HepG2 (cell line): ENCODE results near the gene LRRC53. TPM values are rescaled to one million over a fixed set of nuclear protein-coding genes. Genes with fewer than 3 reads are reported as not detected.
A peak's percentile ranks its signal among the peaks of the same experiment; 100 is the strongest.

Experiments
- ATAC-seq: fragments of 200-7000 bp; cut with Tn5 transposase; 3 replicates; pipeline ENCODE4 v1.9.1; 2020; ENCODE audit warnings: mild to moderate bottlenecking, moderate library complexity
- BruUV-seq: library from RNA; stranded (reverse); fragments of 400-500 nt; replicated peaks from 2 replicates; lab custom pipeline; 2021; lab: Mats Ljungman, UMichigan
- CTCF ChIA-PET: fragments of 300-600 bp; formaldehyde crosslinking; extraction: SDS; loops from one replicate; lab custom pipeline; 2021; ENCODE audit warnings: low total read pairs, inconsistent platforms, low intra/inter-chr PET ratio; lab: Yijun Ruan, JAX
- POLR2A ChIA-PET: fragments of 350-600 bp; sonication (Branson Sonifier 250); formaldehyde crosslinking; loops from one replicate; lab custom pipeline; 2020; ENCODE audit warnings: antibody characterized with exemption, inconsistent platforms; lab: Yijun Ruan, JAX
- DNase-seq: peaks from one replicate; pipeline ENCODE4 v3.0.0-alpha.2; 2015; ENCODE audit warnings: low spot score
- FAIRE-seq: peaks from 3 replicates; lab custom pipeline; 2011; peaks lifted over from hg19 to GRCh38; lab: Jason Lieb, UNC
- H2AFZ ChIP-seq: one replicate; pipeline ENCODE4 v1.6.1; 2011; ENCODE audit warnings: low read length, inconsistent platforms
- H3K27ac ChIP-seq: fragments of 300-600 bp; 3 replicates; pipeline ENCODE4 v1.8.0; 2011; ENCODE audit warnings: mixed run types, mild to moderate bottlenecking, mixed read lengths, low read length, inconsistent platforms; ENCODE audit not compliant: insufficient read depth; ENCODE audit errors: extremely low read length
- H3K27me3 ChIP-seq, 2 experiments: fragments of 200-600 bp in 1 of 2; 2 replicates in 1 of 2; 3 replicates in 1 of 2; pipeline versions ENCODE4 v1.6.0 to v1.8.0; 2011; ENCODE audit warnings: low read length in 2 of 2, mild to moderate bottlenecking in 2 of 2, moderate library complexity in 2 of 2, inconsistent platforms in 1 of 2; ENCODE audit not compliant: insufficient read depth in 2 of 2, control insufficient read depth in 1 of 2
- H3K36me3 ChIP-seq, 2 experiments: fragments of 200-600 bp in 1 of 2; replicated peaks in 1 of 2; 2 replicates in 1 of 2; 3 replicates in 1 of 2; pipeline versions ENCODE4 v1.5.1 to v1.8.0; 2011; ENCODE audit warnings: low read length in 2 of 2, inconsistent platforms in 1 of 2; ENCODE audit not compliant: insufficient read depth in 2 of 2, control insufficient read depth in 1 of 2
- H3K4me1 ChIP-seq: 2 replicates; pipeline ENCODE4 v1.5.1; 2012; ENCODE audit warnings: low read length, inconsistent platforms; ENCODE audit not compliant: insufficient read depth
- H3K4me2 ChIP-seq: 2 replicates; pipeline ENCODE4 v1.6.0; 2011; ENCODE audit warnings: low read depth, low read length, inconsistent platforms
- H3K4me3 ChIP-seq, 3 experiments: fragments of 200-600 bp in 1 of 3; sonication (generic), shearing (Covaris generic) in 1 of 3; replicated peaks in 1 of 3; 2 replicates each; pipeline ENCODE4 v1.5.1; 2011 to 2016; ENCODE audit warnings: low read length in 3 of 3, inconsistent platforms in 2 of 3, low read depth in 2 of 3, mild to moderate bottlenecking in 2 of 3, control low read depth in 1 of 3, mixed read lengths in 1 of 3; ENCODE audit not compliant: insufficient read depth in 1 of 3
- H3K79me2 ChIP-seq: one replicate; pipeline ENCODE4 v1.6.1; 2011; ENCODE audit warnings: low read length, inconsistent platforms; ENCODE audit not compliant: insufficient read depth
- H3K9ac ChIP-seq: 2 replicates; pipeline ENCODE4 v1.6.0; 2011; ENCODE audit warnings: mild to moderate bottlenecking, low read depth, low read length, inconsistent platforms; ENCODE audit not compliant: insufficient read depth
- H3K9me3 ChIP-seq: 2 replicates; pipeline ENCODE4 v1.5.1; 2012; ENCODE audit warnings: mild to moderate bottlenecking, low read length
- H4K20me1 ChIP-seq: 2 replicates; pipeline ENCODE4 v1.6.0; 2011; ENCODE audit warnings: inconsistent platforms, mild to moderate bottlenecking, low read length, moderate library complexity; ENCODE audit not compliant: insufficient read depth
- CBFB ChIP-seq: sonication (generic); formaldehyde crosslinking; IDR thresholded peaks from 2 replicates; pipeline ENCODE4 v1.4.0; 2020; ENCODE audit warnings: missing genetic modification reagents
- GATA4 ChIP-seq: sonication (generic); IDR thresholded peaks from 2 replicates; pipeline ENCODE4 v1.6.1; 2016; ENCODE audit warnings: antibody characterized with exemption, low read depth, borderline replicate concordance
- HOXD1 ChIP-seq: sonication (generic); formaldehyde crosslinking; IDR thresholded peaks from 2 replicates; pipeline ENCODE4 v1.5.0; 2020; ENCODE audit warnings: missing genetic modification reagents
- MAFK ChIP-seq, 2 experiments: IDR thresholded peaks in 1 of 2; conservative IDR thresholded peaks in 1 of 2; 2 replicates each; pipeline ENCODE4 v1.6.1; 2011; ENCODE audit warnings: improper control_type of control experiment in 2 of 2, low read length in 2 of 2
- MTF1 ChIP-seq: sonication (generic); formaldehyde crosslinking; IDR thresholded peaks from 2 replicates; pipeline ENCODE4 v1.5.0; 2020; ENCODE audit warnings: missing genetic modification reagents
- NFYB ChIP-seq: sonication (generic); formaldehyde crosslinking; IDR thresholded peaks from 2 replicates; pipeline ENCODE4 v1.4.0; 2020; ENCODE audit warnings: missing genetic modification reagents
- SP2 ChIP-seq: sonication (generic); formaldehyde crosslinking; IDR thresholded peaks from 2 replicates; pipeline ENCODE4 v1.5.1; 2020; ENCODE audit warnings: mild to moderate bottlenecking, missing genetic modification reagents
- XRCC5 ChIP-seq: fragments of 200-400 bp; formaldehyde crosslinking; optimal IDR thresholded peaks from 2 replicates; pipeline ENCODE3; 2017; ENCODE audit warnings: mild to moderate bottlenecking, low read length
- ZNF10 ChIP-seq: sonication (generic); formaldehyde crosslinking; IDR thresholded peaks from 2 replicates; pipeline ENCODE4 v1.4.0; 2020; ENCODE audit warnings: mild to moderate bottlenecking, low read depth, missing genetic modification reagents, borderline replicate concordance
- ZNF652 ChIP-seq: IDR thresholded peaks from 2 replicates; pipeline ENCODE4 v1.6.1; 2016; ENCODE audit warnings: low read depth, borderline replicate concordance
- ZSCAN20 ChIP-seq: sonication (generic); formaldehyde crosslinking; IDR thresholded peaks from 2 replicates; pipeline ENCODE4 v1.4.0; 2020; ENCODE audit warnings: missing genetic modification reagents, mild to moderate bottlenecking, borderline replicate concordance
- WGBS: methylation state at CpG from one replicate; pipeline ENCODE4 v1.1.6; 2017; ENCODE audit warnings: low lambda C conversion rate; 5-methylcytosine and 5-hydroxymethylcytosine counted together
- in situ Hi-C: cut with HindIII; loops from 2 replicates; pipeline ENCODE4 v1.10.0; 2017; ENCODE audit warnings: low pct_unique_long_range_greater_than_20kb; ENCODE audit not compliant: extremely low pct_ligation_motif_present
- intact Hi-C: fragments of 100-400 bp; cut with micrococcal nuclease; formaldehyde crosslinking; loops from one replicate; pipeline ENCODE4 v1.10.0; 2022; ENCODE audit not compliant: unreplicated experiment
- polyA plus RNA-seq, 8 experiments: library from polyadenylated mRNA; depleted of rRNA in 3 of 8; stranded (reverse) in 7 of 8; unstranded in 1 of 8; fragments of >200 nt; fragmentation: Illumina TruSeq in 4 of 8; extraction: Trizol in 4 of 8; gene quantifications; 2 replicates each; pipeline versions ENCODE4 v1.2.1 to v1.2.3, GENCODE V29; 2011 to 2016; ENCODE audit warnings: low read depth in 4 of 8, missing spikeins in 1 of 8, mixed read lengths in 1 of 8; ENCODE audit not compliant: insufficient read depth in 1 of 8
- total RNA-seq, 5 experiments: library from RNA; depleted of rRNA; stranded (reverse); fragments of >200 nt; fragmentation: Illumina TruSeq; extraction: Trizol; gene quantifications; 2 replicates each; pipeline ENCODE4 v1.2.3, GENCODE V29; 2016; ENCODE audit warnings: low read depth in 1 of 5
- TF ChIP-seq, protein P1 (sequence below): sonication (generic); formaldehyde crosslinking; IDR thresholded peaks from 2 replicates; pipeline ENCODE4 v1.5.0; 2020; ENCODE audit warnings: missing genetic modification reagents
- TF ChIP-seq, protein P2 (sequence below): sonication (generic); formaldehyde crosslinking; IDR thresholded peaks from 2 replicates; pipeline ENCODE4 v1.5.1; 2020; ENCODE audit warnings: missing genetic modification reagents, mild to moderate bottlenecking, borderline replicate concordance

The LRRC53 gene
- total and polyA plus RNA-seq, 2 of the 13 experiments (the other 11 are each of a cell fraction or from before 2014, with no cell fraction given), result not detected

DNA sequence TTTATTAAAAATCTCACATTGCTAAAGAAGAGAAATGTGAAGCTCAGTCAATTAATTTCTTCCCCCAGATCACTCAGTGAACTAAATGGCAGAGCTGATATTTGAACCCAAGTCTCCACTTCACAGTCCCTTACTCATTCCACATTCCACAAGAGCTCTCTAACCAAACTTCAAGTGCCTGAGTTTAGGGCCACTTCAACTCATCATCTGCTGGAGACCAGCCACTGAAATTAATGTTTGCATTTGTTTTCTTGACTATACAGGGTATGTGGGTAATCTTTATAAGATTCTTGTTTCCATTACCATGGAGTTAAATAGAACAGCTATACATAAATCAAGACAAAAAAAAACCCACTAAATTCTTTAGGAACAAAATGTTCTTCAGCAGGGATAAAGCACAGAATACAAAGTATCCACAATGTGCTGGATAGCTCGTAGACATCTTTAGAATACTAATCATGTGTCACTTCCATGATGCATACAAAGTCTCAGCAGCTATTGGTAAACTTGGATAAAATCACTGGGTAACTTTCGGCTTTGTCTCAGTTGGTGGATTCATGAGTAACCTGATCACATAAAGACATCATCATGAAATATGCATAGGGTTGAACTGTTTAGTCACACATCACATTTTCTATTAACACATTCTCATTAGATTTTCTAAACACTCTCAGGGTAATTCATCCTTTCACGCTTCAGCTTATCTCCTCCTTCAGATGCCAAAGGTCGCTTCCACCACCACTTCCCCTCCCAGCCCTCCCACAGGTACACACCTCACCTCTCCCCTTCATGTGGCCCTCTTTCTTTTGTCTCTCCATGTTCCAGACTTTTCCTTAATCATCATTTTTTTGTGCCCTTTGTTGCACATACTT, 89.8 kb downstream of the LRRC53 start:
- Histone ChIP-seq H3K27ac (no peak overlapping the region), H3K4me1 (no peaks in the 10 kb centered on the region), H3K4me2 (no peak overlapping the region), H3K4me3 (no peak overlapping the region), H3K9me3 (no peaks in the 10 kb centered on the region), H3K36me3 (no peaks in the 10 kb centered on the region), H4K20me1 (no peaks in the 10 kb centered on the region), H3K79me2 (no peaks in the 10 kb centered on the region), H3K27me3 (no peaks in the 10 kb centered on the region), H2AFZ (no peak overlapping the region), H3K9ac (no peak overlapping the region)
- POLR2A ChIA-PET, result no interaction called here
- WGBS, result 0% methylated on average over 4 of the region's 4 CpGs
- BruUV-seq, result no TSS peak
- DNase-seq (no peak), ATAC-seq (no peak), FAIRE-seq (no peak)
- CTCF ChIA-PET, result no interaction called here
- TF ChIP-seq MAFK (conservative IDR thresholded peaks at IDR 0.05 in 1 of 2, IDR thresholded peaks at IDR 0.05 in 1 of 2; ENCODE audit: low read length in 2 of 2), result peak in 1 of 2 experiments; percentile 4; a peak in 1 of 4 replicates
- TF ChIP-seq, protein P1, sequence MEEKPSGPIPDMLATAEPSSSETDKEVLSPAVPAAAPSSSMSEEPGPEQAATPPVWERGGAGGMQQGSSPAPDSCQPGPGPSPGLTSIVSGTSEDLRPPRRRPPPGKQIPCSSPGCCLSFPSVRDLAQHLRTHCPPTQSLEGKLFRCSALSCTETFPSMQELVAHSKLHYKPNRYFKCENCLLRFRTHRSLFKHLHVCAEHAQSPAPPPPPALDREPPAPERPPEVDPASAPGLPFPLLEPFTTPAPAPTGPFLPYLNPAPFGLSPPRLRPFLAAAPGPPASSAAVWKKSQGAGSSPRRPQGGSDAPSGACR, result no peak
- intact Hi-C loops (no loop called here), in situ Hi-C loops (no loop called here)

DNA sequence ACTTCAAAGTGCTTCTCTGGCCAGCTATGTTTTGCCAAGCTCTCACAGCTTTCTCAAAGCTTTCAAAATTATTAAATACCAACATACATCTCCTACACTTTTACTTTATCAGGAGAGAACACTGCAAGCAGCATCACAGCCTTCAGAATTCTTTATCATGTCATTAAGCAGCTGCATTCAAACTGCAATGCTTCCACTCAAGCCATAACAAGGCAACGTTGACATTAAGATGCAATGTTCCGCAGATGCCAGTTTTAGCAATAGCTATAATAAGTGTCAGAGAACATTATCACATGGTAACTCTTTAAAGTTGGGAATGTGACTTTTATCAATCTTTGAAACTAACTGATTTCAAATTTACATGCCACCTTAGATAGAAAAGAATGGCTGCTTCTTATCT, 91.9 kb downstream of the LRRC53 start:
- no peak for TF ChIP-seq ZSCAN20
- TF ChIP-seq CBFB (CRISPR knock-in tag), result no peak
- TF ChIP-seq NFYB, result no peak
- TF ChIP-seq SP2, result no peak
- TF ChIP-seq, protein P2, sequence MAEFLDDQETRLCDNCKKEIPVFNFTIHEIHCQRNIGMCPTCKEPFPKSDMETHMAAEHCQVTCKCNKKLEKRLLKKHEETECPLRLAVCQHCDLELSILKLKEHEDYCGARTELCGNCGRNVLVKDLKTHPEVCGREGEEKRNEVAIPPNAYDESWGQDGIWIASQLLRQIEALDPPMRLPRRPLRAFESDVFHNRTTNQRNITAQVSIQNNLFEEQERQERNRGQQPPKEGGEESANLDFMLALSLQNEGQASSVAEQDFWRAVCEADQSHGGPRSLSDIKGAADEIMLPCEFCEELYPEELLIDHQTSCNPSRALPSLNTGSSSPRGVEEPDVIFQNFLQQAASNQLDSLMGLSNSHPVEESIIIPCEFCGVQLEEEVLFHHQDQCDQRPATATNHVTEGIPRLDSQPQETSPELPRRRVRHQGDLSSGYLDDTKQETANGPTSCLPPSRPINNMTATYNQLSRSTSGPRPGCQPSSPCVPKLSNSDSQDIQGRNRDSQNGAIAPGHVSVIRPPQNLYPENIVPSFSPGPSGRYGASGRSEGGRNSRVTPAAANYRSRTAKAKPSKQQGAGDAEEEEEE, result no peak
- TF ChIP-seq ZNF652, result no peak
- TF ChIP-seq MTF1 (CRISPR knock-in tag), result no peak
- no peak for TF ChIP-seq GATA4
- no peak for TF ChIP-seq ZNF10 (CRISPR knock-in tag)
- no peak for TF ChIP-seq HOXD1 (CRISPR knock-in tag)
- TF ChIP-seq XRCC5, result no peak
- H3K36me3 ChIP-seq, result no peaks in the 10 kb centered on the region
- H3K4me1 ChIP-seq, result no peaks in the 10 kb centered on the region
- H2AFZ ChIP-seq, result no peak overlapping the region
- ChIA-PET CTCF (no interaction called here), POLR2A (no interaction called here)
- no peak for ATAC-seq
- in situ Hi-C loops, result no loop called here
- no peak for DNase-seq
- FAIRE-seq, result no peak
- H3K27ac ChIP-seq, result no peak overlapping the region
- WGBS, result 50% methylated on average over 2 of the region's 2 CpGs
- BruUV-seq, result no TSS peak
- H3K9ac ChIP-seq, result no peak overlapping the region
- H3K79me2 ChIP-seq, result no peaks in the 10 kb centered on the region
- H4K20me1 ChIP-seq, result no peaks in the 10 kb centered on the region
- intact Hi-C loops, result no loop called here
- H3K4me2 ChIP-seq, result no peak overlapping the region
- H3K9me3 ChIP-seq, result no peaks in the 10 kb centered on the region
- H3K4me3 ChIP-seq, result no peak overlapping the region
- no peaks in the 10 kb centered on the region for H3K27me3 ChIP-seq
